Measurements from ENCODE around the gene WFIKKN2. TPM values are rescaled to one million over a fixed set of nuclear protein-coding genes. Genes with fewer than 3 reads are reported as not detected.

Gene WFIKKN2
- total RNA-seq, 1 experiment from 2014 or later: not detected

- in situ Hi-C loops (cut with HindIII; ENCODE audit: low pct_unique_long_range_greater_than_20kb, low sequenced_read_pairs): no loop called here
- no peak for DNase-seq (ENCODE audit: low read depth, low spot score)
Observed at GRCh38 chr17:50806141-50806643, 29.2 kb upstream of the WFIKKN2 start.

GRCh38 chr17:50807009-50807408 is 28.4 kb upstream of the WFIKKN2 start:
- in situ Hi-C loops (cut with HindIII; ENCODE audit: low pct_unique_long_range_greater_than_20kb, low sequenced_read_pairs): no loop called here
- no peak for DNase-seq (ENCODE audit: low read depth, low spot score)

DNA sequence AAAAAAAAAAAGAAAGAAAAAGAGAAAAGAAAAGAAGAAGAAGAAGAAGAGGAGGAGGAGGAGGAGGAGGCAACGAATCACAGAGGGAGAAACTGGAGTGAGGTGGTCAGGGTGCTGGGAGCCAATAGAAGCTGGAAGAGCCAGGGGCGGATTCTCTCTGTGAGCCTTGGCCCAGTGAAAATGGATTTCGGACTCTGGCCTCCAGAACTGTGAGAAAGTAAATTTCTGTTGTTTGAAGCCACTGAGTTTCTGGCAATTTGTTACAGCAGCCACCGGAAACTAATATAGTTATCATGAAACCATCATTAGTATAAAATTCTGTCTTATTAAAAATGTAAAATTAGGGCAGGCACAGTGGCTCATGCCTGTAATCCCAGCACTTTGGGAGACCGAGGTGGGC is 27.7 kb upstream of the WFIKKN2 start:
- in situ Hi-C loops (cut with HindIII; ENCODE audit: low pct_unique_long_range_greater_than_20kb, low sequenced_read_pairs): no loop called here

DNA sequence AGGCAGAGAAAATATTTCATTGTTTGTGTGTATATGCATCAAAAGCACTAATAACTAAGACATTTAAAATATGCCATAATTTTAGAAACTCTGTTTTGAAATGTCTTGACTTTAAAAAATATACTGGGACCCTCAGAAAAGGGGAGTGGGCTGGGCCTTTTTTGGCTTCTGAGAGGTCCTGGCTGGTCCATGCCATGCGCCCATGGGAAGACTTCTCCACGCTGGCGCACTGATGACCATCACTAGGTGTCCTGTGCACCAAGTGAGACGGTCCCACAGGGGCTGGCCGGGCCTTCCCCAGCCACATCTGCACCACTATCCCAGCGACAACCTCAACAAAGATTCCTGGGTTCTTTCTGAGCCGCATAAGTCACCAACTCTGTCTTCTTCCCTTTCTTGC is 27.0 kb upstream of the WFIKKN2 start:
- in situ Hi-C loops (cut with HindIII; ENCODE audit: low pct_unique_long_range_greater_than_20kb, low sequenced_read_pairs): no loop called here
- DNase-seq (ENCODE audit: low read depth, low spot score): no peak

More for the DNA sequence above, 27.7 kb upstream of the WFIKKN2 start:
- no peak for DNase-seq (ENCODE audit: low read depth, low spot score)

DNA sequence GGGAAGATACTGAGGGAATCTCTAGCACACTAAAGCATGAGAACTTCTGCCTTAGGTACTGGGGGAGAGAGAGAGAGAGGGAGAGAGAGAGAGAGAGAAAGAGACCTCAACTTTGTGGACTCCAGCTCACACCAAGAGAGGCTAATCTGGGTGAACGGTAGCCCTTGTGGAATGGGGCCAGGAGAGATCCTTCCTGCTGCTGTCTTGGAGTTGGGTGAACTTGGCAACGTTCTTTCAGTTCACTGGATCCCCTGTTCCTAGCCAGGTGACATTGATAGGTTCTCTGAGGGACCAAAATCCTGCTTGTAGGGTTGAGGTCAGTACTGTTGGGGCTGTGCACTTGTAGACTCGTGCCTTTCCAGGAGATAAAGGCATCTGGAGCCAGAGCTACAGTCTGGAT is 26.5 kb upstream of the WFIKKN2 start:
- in situ Hi-C loops (cut with HindIII; ENCODE audit: low pct_unique_long_range_greater_than_20kb, low sequenced_read_pairs): no loop called here
- no peak for DNase-seq (ENCODE audit: low read depth, low spot score)

DNA sequence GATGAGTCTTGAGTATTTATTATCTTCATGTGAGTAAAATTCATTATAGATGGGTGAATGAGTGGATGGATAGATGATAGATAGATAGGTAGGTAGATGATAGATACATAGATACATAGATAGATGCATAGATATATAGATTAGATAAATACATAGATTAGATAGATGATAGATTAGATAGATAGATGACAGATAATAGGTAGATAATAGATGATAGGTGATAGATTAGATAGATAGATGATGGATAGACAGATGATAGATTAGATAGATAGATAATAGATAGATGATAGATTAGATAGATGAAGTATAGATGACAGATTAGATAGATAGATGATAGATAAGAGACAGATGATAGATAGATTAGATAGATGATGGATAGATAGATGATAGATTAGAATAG is 21.8 kb upstream of the WFIKKN2 start:
- no peak for DNase-seq (ENCODE audit: low read depth, low spot score)
- in situ Hi-C loops (cut with HindIII; ENCODE audit: low pct_unique_long_range_greater_than_20kb, low sequenced_read_pairs): no loop called here

DNA sequence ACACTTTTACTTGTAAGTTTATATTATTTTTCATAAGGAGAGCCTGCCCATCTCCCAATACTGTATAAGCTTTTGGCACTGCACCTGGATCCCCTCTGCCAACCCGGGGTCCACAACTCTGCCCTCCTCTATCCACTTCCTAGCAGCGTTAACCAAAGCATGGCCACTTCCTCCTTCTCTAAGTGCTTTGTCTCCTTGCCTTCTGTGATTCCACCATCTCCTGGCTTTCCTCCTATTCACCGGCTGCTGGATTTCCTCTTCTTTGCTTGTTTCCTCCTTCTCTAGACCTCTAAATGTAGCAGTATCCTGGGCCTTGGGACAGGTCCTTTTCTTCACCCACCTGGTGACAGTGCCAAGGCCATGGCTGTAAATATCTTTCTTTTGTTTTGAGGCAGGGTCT is 20.0 kb upstream of the WFIKKN2 start:
- DNase-seq (ENCODE audit: low read depth, low spot score): no peak
- in situ Hi-C loops (cut with HindIII; ENCODE audit: low pct_unique_long_range_greater_than_20kb, low sequenced_read_pairs): no loop called here

DNA sequence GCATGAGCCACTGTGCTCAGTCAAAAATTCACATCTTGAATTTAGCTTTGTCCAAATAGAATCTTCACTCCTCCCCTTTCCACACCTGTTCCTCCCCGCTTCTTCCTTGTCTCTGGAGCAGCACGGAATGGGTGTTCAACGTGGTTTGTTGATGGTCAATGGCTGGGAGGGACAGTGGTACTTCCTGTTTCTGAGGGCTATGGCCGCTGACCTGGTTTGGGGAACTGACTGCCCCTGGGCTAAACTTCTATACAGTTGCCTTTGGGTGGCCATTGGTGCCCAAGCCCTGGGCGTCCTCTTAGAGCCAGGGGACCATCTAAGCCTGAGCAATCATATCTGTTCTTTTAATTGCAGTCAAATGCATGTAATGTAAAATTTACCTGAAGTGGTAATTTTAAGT is 19.1 kb upstream of the WFIKKN2 start:
- in situ Hi-C loops (cut with HindIII; ENCODE audit: low pct_unique_long_range_greater_than_20kb, low sequenced_read_pairs): no loop called here
- DNase-seq (ENCODE audit: low read depth, low spot score): no peak

GRCh38 chr17:50816771-50817751 is 18.3 kb upstream of the WFIKKN2 start:
- in situ Hi-C loops (cut with HindIII; ENCODE audit: low pct_unique_long_range_greater_than_20kb, low sequenced_read_pairs): no loop called here
- peak; percentile 53 for DNase-seq (ENCODE audit: low read depth, low spot score)

DNA sequence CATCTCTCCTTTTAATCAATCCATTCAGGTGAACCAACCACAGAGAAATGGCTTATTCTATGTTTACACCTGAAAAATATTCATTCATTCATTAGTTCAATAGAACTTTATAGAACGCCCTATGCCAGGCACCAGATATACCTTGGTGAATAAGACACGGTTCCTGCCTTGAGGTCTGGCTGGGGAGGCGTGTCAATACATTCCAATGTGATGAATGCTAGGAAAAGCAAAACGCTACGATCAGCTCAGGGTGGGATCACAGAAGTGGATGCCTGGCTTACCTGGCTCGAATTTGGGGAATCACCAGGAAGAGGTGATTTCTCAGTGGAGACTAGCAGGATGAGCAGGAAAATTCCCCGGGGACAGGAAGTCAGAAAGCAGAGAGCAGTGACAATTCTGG is 17.5 kb upstream of the WFIKKN2 start:
- in situ Hi-C loops (cut with HindIII; ENCODE audit: low pct_unique_long_range_greater_than_20kb, low sequenced_read_pairs): no loop called here
- DNase-seq (ENCODE audit: low read depth, low spot score): no peak

GRCh38 chr17:50818261-50818660 is 17.1 kb upstream of the WFIKKN2 start:
- in situ Hi-C loops (cut with HindIII; ENCODE audit: low pct_unique_long_range_greater_than_20kb, low sequenced_read_pairs): no loop called here
- no peak for DNase-seq (ENCODE audit: low read depth, low spot score)

- no peak for DNase-seq (ENCODE audit: low read depth, low spot score)
- in situ Hi-C loops (cut with HindIII; ENCODE audit: low pct_unique_long_range_greater_than_20kb, low sequenced_read_pairs): no loop called here
Observed at GRCh38 chr17:50818921-50819657, 16.3 kb upstream of the WFIKKN2 start.

GRCh38 chr17:50820651-50821050 is 14.7 kb upstream of the WFIKKN2 start:
- DNase-seq (ENCODE audit: low read depth, low spot score): no peak
- in situ Hi-C loops (cut with HindIII; ENCODE audit: low pct_unique_long_range_greater_than_20kb, low sequenced_read_pairs): no loop called here

DNA sequence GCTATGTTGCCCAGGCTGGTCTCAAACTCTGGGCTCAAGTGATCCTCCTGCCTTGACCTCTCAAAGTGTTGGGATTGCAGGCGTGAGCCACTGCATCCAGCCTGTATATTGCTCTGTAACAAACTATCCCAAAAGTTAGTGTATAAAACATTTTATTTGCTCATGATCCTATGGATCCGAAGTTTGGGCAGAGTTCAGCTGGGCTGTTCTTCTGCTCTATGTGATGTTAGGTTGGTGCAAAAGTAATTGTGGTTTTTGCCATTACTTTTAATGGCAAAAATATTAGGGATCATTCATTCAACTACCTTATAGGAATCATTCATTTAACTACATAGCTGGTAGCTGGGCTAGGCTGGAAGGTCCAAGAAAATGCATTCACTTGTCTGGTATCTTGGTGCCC is 12.8 kb upstream of the WFIKKN2 start:
- no peak for DNase-seq (ENCODE audit: low read depth, low spot score)
- in situ Hi-C loops (cut with HindIII; ENCODE audit: low pct_unique_long_range_greater_than_20kb, low sequenced_read_pairs): no loop called here

DNA sequence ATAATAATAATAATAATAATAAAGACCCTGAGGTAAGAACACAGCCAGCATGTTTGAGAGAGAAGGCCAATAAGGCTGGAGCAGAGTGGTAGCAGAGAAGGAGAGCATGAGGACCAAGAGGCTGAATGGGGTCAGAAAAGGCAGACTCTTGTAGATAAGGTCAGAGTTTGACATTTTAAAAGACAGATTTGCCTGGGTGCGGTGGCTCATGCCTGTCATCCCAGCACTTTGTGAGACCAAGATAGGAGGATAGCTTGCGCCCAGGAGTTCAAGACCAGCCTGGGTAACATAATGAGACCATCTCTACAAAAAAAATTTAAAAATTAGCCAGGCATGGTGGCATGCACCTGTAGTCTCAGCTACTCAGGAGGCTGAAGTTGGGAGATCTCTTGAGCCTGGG is 11.0 kb upstream of the WFIKKN2 start:
- no peak for DNase-seq (ENCODE audit: low read depth, low spot score)
- in situ Hi-C loops (cut with HindIII; ENCODE audit: low pct_unique_long_range_greater_than_20kb, low sequenced_read_pairs): no loop called here

DNA sequence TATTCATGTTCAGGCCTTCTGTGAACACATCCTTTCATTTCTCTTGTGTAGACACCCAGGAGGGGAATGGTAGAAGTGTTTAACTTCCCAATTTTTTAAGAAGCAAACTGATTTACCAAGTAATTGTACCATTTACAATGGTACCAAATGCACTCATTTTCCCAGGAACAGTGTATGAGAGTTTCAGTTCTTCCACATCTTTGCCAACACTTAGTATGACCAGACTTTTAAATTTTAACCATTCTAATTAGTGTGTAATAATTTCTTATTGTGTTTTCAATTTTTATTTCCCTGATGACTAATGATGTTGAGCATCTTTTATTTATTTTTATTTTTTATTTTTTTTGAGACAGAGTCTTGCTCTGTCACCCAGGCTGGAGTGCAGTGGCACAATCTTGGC is 10.2 kb upstream of the WFIKKN2 start:
- no peak for DNase-seq (ENCODE audit: low read depth, low spot score)
- in situ Hi-C loops (cut with HindIII; ENCODE audit: low pct_unique_long_range_greater_than_20kb, low sequenced_read_pairs): no loop called here

- in situ Hi-C loops (cut with HindIII; ENCODE audit: low pct_unique_long_range_greater_than_20kb, low sequenced_read_pairs): no loop called here
- DNase-seq (ENCODE audit: low read depth, low spot score): no peak
Observed at GRCh38 chr17:50828508-50829170, 6.7 kb upstream of the WFIKKN2 start.

GRCh38 chr17:50829332-50829731 is 6.1 kb upstream of the WFIKKN2 start:
- no peak for DNase-seq (ENCODE audit: low read depth, low spot score)
- in situ Hi-C loops (cut with HindIII; ENCODE audit: low pct_unique_long_range_greater_than_20kb, low sequenced_read_pairs): no loop called here

Data from SK-MEL-5 (cell line).